ENCODE measurements around the gene LRRC36. TPM values are rescaled to one million over a fixed set of nuclear protein-coding genes. Genes with fewer than 3 reads are reported as not detected.
A peak's percentile ranks its signal among the peaks of the same experiment; 100 is the strongest.

The LRRC36 gene
- total and polyA plus RNA-seq, 2 of the 13 experiments (the other 11 are each of a cell fraction or from before 2014, with no cell fraction given): 0.12 to 0.15 TPM

DNA sequence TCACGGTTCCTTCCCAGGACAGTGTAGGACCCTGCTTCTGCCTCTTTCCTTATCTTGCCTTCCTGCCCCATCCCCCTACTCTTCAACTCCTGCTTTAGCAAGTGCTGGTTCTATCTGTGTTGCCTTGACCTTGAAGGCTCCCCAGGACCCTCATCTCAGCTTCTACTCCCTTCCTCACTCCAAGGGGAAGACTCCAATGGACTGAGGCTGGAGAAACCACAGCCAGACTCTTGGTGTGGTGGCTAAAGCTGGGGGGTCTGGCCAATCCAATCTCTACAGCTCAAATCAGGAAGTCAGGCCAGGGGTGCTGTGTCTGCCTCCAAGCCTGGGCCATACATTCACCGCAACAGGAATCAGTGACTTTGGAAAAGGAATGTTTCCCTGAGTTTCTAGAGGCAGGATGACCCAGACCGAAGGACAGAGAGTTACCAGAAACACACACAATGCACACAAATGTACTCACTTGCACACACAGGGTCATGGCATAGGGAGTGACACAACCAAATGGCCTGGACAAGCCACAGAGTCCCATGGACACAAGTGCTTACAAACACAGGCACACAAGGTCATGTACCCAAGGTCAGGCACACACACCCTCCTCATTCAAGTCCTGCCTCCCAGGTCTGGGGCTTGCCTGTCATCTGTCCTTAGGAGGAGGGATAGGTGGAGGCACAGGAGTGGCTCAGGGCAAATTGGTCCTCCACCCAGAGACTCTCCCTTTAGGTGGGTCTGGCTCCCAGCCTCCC lies 102.6 kb downstream of the LRRC36 start (continued):
- TF ChIP-seq, protein P1, sequence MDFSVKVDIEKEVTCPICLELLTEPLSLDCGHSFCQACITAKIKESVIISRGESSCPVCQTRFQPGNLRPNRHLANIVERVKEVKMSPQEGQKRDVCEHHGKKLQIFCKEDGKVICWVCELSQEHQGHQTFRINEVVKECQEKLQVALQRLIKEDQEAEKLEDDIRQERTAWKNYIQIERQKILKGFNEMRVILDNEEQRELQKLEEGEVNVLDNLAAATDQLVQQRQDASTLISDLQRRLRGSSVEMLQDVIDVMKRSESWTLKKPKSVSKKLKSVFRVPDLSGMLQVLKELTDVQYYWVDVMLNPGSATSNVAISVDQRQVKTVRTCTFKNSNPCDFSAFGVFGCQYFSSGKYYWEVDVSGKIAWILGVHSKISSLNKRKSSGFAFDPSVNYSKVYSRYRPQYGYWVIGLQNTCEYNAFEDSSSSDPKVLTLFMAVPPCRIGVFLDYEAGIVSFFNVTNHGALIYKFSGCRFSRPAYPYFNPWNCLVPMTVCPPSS (IDR thresholded peaks at IDR 0.05): no peak
- TF ChIP-seq ZNF572 (CRISPR knock-in tag; IDR thresholded peaks at IDR 0.05): no peak
- TF ChIP-seq HOXA9 (CRISPR knock-in tag; IDR thresholded peaks at IDR 0.05; ENCODE audit: borderline replicate concordance): no peak
- no peak for TF ChIP-seq ZNF782 (CRISPR knock-in tag; IDR thresholded peaks at IDR 0.05; ENCODE audit: borderline replicate concordance)
- no peak for TF ChIP-seq SIN3B (IDR thresholded peaks at IDR 0.05; ENCODE audit: low read length)
- no peak; the same call in 1 of the 2 replicates for TF ChIP-seq TFAP4 (IDR thresholded peaks at IDR 0.05; ENCODE audit: borderline replicate concordance, low read depth)
- peak; percentile 31; the same call in 1 of the 2 replicates for TF ChIP-seq SP5 (CRISPR knock-in tag; IDR thresholded peaks at IDR 0.05; ENCODE audit: borderline replicate concordance, low read depth)
- no peak for TF ChIP-seq EZH2 (conservative IDR thresholded peaks at IDR 0.05; ENCODE audit: low read depth, low read length)
- TF ChIP-seq NAIF1 (CRISPR knock-in tag; IDR thresholded peaks at IDR 0.05; ENCODE audit: borderline replicate concordance): no peak
- TF ChIP-seq ZNF883 (CRISPR knock-in tag; IDR thresholded peaks at IDR 0.05; ENCODE audit: not compliant biosample characterization): peak; percentile 64
- TF ChIP-seq, protein P2, sequence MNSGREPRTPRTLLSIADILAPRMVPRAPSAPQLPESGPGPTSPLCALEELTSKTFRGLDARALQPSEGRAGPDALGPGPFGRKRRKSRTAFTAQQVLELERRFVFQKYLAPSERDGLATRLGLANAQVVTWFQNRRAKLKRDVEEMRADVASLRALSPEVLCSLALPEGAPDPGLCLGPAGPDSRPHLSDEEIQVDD (CRISPR knock-in tag; IDR thresholded peaks at IDR 0.05; ENCODE audit: borderline replicate concordance): no peak
- TF ChIP-seq ZNF691 (CRISPR knock-in tag; IDR thresholded peaks at IDR 0.05; ENCODE audit: borderline replicate concordance, low read depth): no peak
- no peak for TF ChIP-seq SIX1 (CRISPR knock-in tag; IDR thresholded peaks at IDR 0.05; ENCODE audit: borderline replicate concordance)
- peak; percentile 45 for TF ChIP-seq ELF1 (CRISPR knock-in tag; IDR thresholded peaks at IDR 0.05)
- TF ChIP-seq ZBTB14 (CRISPR knock-in tag; IDR thresholded peaks at IDR 0.05): no peak
- TF ChIP-seq BRF2 (CRISPR knock-in tag; IDR thresholded peaks at IDR 0.05): no peak
- TF ChIP-seq CC2D1A (CRISPR knock-in tag; IDR thresholded peaks at IDR 0.05): no peak
- TF ChIP-seq, protein P3, sequence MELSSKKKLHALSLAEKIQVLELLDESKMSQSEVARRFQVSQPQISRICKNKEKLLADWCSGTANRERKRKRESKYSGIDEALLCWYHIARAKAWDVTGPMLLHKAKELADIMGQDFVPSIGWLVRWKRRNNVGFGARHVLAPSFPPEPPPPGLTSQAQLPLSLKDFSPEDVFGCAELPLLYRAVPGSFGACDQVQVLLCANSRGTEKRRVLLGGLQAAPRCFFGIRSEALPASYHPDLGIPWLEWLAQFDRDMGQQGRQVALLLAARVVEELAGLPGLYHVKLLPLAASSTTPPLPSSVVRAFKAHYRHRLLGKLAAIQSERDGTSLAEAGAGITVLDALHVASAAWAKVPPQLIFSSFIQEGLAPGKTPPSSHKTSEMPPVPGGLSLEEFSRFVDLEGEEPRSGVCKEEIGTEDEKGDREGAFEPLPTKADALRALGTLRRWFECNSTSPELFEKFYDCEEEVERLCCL (CRISPR knock-in tag; IDR thresholded peaks at IDR 0.05; ENCODE audit: borderline replicate concordance): 0 out of 2 replicates have a peak, but pooled peaks have one; percentile 45
- no peak for TF ChIP-seq PAWR (CRISPR knock-in tag; IDR thresholded peaks at IDR 0.05; ENCODE audit: borderline replicate concordance)
- no peak for TF ChIP-seq MLLT10 (CRISPR knock-in tag; IDR thresholded peaks at IDR 0.05)
- TF ChIP-seq KDM6A (CRISPR knock-in tag; IDR thresholded peaks at IDR 0.05; ENCODE audit: low read depth): no peak
- peak; percentile 56; the same call in 1 of the 2 replicates for TF ChIP-seq HOXA3 (CRISPR knock-in tag; IDR thresholded peaks at IDR 0.05)
- TF ChIP-seq ATF1 (CRISPR knock-in tag; IDR thresholded peaks at IDR 0.05): no peak
